Vagina (tissue), 2 donors: ENCODE results near the gene DDR2.

ENCODE experiments used
- CTCF ChIP-seq, 3 experiments: fragments of 450-650 bp in 2 of 3; fragments of 200-600 bp in 1 of 3; sonication (generic) in 1 of 3; IDR thresholded peaks; one replicate each; pipeline ENCODE4 v1.5.1; 2017 to 2019; ENCODE audit warnings: antibody characterized with exemption in 3 of 3, mild to moderate bottlenecking in 2 of 3, moderate library complexity in 2 of 3
- POLR2A ChIP-seq, 2 donors: fragments of 450-650 bp; IDR thresholded peaks; one replicate each; pipeline ENCODE4 v1.6.1; 2017; ENCODE audit warnings: antibody characterized with exemption in 2 of 2, mild to moderate bottlenecking in 2 of 2, moderate library complexity in 2 of 2
- POLR2AphosphoS5 ChIP-seq, 2 donors: sonication (generic); formaldehyde crosslinking; IDR thresholded peaks; one replicate each; pipeline ENCODE4 v1.9.0; 2017; ENCODE audit warnings: antibody characterized with exemption in 2 of 2, mild to moderate bottlenecking in 2 of 2, low read depth in 1 of 2; ENCODE audit not compliant: insufficient read depth in 1 of 2

- no peak for TF ChIP-seq CTCF (IDR thresholded peaks at IDR 0.05)
- no peak for TF ChIP-seq POLR2A (IDR thresholded peaks at IDR 0.05)
- no peak for TF ChIP-seq POLR2AphosphoS5 (IDR thresholded peaks at IDR 0.05; ENCODE audit: insufficient read depth in 1 of 2, low read depth in 1 of 2)
Measured at GRCh38 chr1:162674034-162674608, 41.9 kb downstream of the DDR2 start.
